HepG2 (cell line): Measurements from ENCODE around the gene C1QTNF6. TPM values are rescaled to one million over a fixed set of nuclear protein-coding genes. Genes with fewer than 3 reads are reported as not detected.
A peak's percentile ranks its signal among the peaks of the same experiment; 100 is the strongest.

Source experiments
- ARNT2 ChIP-seq: sonication (generic); formaldehyde crosslinking; IDR thresholded peaks from 2 replicates; pipeline ENCODE4 v1.8.0; 2022; ENCODE audit warnings: mild to moderate bottlenecking, low read depth, missing genetic modification reagents, moderate library complexity
- HNF4A ChIP-seq: sonication (generic); formaldehyde crosslinking; IDR thresholded peaks from 2 replicates; pipeline ENCODE4 v1.4.0; 2020; ENCODE audit warnings: missing genetic modification reagents
- KDM5B ChIP-seq: sonication (generic); formaldehyde crosslinking; IDR thresholded peaks from 2 replicates; pipeline ENCODE4 v1.4.0; 2020; ENCODE audit warnings: missing genetic modification reagents, mild to moderate bottlenecking, borderline replicate concordance
- SALL1 ChIP-seq: sonication (generic); formaldehyde crosslinking; IDR thresholded peaks from 2 replicates; pipeline ENCODE4 v1.8.0; 2022; ENCODE audit warnings: mild to moderate bottlenecking, missing genetic modification reagents
- SATB2 ChIP-seq: sonication (generic); formaldehyde crosslinking; IDR thresholded peaks from 2 replicates; pipeline ENCODE4 v1.5.0; 2020; ENCODE audit warnings: missing genetic modification reagents
- ZNF20 ChIP-seq: sonication (generic); formaldehyde crosslinking; IDR thresholded peaks from 2 replicates; pipeline ENCODE4 v1.4.0; 2020; ENCODE audit warnings: mild to moderate bottlenecking, moderate library complexity, missing genetic modification reagents
- ZNF33A ChIP-seq: sonication (generic); formaldehyde crosslinking; IDR thresholded peaks from 2 replicates; pipeline ENCODE4 v1.5.1; 2020; ENCODE audit warnings: missing genetic modification reagents, mild to moderate bottlenecking, moderate library complexity, borderline replicate concordance
- ZNF747 ChIP-seq: sonication (generic); formaldehyde crosslinking; IDR thresholded peaks from 2 replicates; pipeline ENCODE4 v1.8.1; 2023; ENCODE audit warnings: missing genetic modification reagents, mild to moderate bottlenecking, borderline replicate concordance
- polyA plus RNA-seq, 8 experiments: library from polyadenylated mRNA; depleted of rRNA in 3 of 8; stranded (reverse) in 7 of 8; unstranded in 1 of 8; fragments of >200 nt; fragmentation: Illumina TruSeq in 4 of 8; extraction: Trizol in 4 of 8; gene quantifications; 2 replicates each; pipeline versions ENCODE4 v1.2.1 to v1.2.3, GENCODE V29; 2011 to 2016; ENCODE audit warnings: low read depth in 4 of 8, missing spikeins in 1 of 8, mixed read lengths in 1 of 8; ENCODE audit not compliant: insufficient read depth in 1 of 8
- total RNA-seq, 5 experiments: library from RNA; depleted of rRNA; stranded (reverse); fragments of >200 nt; fragmentation: Illumina TruSeq; extraction: Trizol; gene quantifications; 2 replicates each; pipeline ENCODE4 v1.2.3, GENCODE V29; 2016; ENCODE audit warnings: low read depth in 1 of 5
- TF ChIP-seq, protein P1 (sequence below): sonication (generic); formaldehyde crosslinking; IDR thresholded peaks from 2 replicates; pipeline ENCODE4 v1.5.0; 2020; ENCODE audit warnings: mild to moderate bottlenecking, missing genetic modification reagents, borderline replicate concordance
- TF ChIP-seq, protein P2 (sequence below): IDR thresholded peaks from 2 replicates; pipeline ENCODE4 v1.6.1; 2016; ENCODE audit warnings: mild to moderate bottlenecking
- TF ChIP-seq, protein P3 (sequence below), 2 experiments: IDR thresholded peaks; 2 replicates each; pipeline ENCODE4 v1.6.1; 2011 to 2012; ENCODE audit warnings: low read length in 2 of 2, borderline replicate concordance in 1 of 2, low read depth in 1 of 2, mild to moderate bottlenecking in 1 of 2, moderate library complexity in 1 of 2
- TF ChIP-seq, protein P4 (sequence below): sonication (generic); formaldehyde crosslinking; IDR thresholded peaks from 2 replicates; pipeline ENCODE4 v1.4.0; 2020; ENCODE audit warnings: mild to moderate bottlenecking, missing genetic modification reagents
- TF ChIP-seq, protein P5 (sequence below): sonication (generic); formaldehyde crosslinking; IDR thresholded peaks from 2 replicates; pipeline ENCODE4 v1.5.0; 2020; ENCODE audit warnings: missing genetic modification reagents, mild to moderate bottlenecking, borderline replicate concordance

C1QTNF6 gene
- total and polyA plus RNA-seq, 2 of the 13 experiments (the other 11 are each of a cell fraction or from before 2014, with no cell fraction given) = 2.7 to 6.9 TPM

DNA sequence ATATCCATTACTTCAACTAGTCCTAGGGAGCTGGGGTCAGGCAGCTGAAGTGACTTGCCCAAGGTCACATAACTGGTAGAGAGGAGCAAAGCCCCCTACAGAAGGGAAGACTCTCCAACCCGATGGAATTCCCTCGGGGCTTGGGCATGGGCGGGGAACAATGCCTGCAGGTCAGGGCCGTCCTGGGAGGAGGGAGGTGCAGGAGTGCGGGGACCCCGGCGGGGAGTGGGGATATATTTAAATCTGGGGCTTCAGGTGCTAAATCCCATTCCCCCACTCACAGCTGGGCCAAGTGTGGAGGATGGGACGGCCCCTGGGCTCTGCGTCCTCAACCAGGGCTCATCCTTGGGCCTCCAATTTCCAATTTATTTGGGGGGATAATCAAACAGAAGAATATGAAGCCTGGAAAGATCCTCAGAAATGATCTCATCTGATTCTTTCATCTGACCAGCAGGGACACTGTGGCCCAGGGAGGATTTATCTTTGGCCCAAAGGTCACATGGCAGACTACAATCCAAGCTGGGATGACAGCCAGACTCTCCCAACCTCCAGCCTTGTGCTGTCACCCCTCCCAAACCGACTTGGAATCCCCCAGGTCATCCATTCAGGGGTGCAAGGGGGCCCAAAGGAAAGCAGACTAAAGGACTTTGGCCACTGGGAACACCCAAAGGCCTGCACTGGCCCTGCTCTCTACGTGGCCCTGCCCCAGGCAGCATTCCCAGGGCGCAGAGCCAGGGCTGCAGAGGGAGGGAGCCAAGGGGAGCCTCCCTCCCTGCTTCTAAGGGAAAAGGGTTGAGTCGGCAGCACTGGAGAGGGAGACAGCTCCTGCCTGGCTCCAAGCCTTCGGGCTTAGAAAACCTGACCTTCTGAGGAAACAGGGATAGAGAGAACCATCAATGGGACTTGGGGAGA is 8.7 kb upstream of the C1QTNF6 start (continued):
- TF ChIP-seq, protein P1, sequence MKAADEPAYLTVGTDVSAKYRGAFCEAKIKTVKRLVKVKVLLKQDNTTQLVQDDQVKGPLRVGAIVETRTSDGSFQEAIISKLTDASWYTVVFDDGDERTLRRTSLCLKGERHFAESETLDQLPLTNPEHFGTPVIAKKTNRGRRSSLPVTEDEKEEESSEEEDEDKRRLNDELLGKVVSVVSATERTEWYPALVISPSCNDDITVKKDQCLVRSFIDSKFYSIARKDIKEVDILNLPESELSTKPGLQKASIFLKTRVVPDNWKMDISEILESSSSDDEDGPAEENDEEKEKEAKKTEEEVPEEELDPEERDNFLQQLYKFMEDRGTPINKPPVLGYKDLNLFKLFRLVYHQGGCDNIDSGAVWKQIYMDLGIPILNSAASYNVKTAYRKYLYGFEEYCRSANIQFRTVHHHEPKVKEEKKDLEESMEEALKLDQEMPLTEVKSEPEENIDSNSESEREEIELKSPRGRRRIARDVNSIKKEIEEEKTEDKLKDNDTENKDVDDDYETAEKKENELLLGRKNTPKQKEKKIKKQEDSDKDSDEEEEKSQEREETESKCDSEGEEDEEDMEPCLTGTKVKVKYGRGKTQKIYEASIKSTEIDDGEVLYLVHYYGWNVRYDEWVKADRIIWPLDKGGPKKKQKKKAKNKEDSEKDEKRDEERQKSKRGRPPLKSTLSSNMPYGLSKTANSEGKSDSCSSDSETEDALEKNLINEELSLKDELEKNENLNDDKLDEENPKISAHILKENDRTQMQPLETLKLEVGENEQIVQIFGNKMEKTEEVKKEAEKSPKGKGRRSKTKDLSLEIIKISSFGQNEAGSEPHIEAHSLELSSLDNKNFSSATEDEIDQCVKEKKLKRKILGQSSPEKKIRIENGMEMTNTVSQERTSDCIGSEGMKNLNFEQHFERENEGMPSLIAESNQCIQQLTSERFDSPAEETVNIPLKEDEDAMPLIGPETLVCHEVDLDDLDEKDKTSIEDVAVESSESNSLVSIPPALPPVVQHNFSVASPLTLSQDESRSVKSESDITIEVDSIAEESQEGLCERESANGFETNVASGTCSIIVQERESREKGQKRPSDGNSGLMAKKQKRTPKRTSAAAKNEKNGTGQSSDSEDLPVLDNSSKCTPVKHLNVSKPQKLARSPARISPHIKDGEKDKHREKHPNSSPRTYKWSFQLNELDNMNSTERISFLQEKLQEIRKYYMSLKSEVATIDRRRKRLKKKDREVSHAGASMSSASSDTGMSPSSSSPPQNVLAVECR (CRISPR knock-in tag) = peak; percentile 67
- TF ChIP-seq KDM5B (CRISPR knock-in tag) = peak; percentile 11; the same call in 1 of the 2 replicates
- no peak for TF ChIP-seq ARNT2
- no peak for TF ChIP-seq SATB2 (CRISPR knock-in tag)
- TF ChIP-seq HNF4A (CRISPR knock-in tag) = peak; percentile 94
- TF ChIP-seq, protein P2, sequence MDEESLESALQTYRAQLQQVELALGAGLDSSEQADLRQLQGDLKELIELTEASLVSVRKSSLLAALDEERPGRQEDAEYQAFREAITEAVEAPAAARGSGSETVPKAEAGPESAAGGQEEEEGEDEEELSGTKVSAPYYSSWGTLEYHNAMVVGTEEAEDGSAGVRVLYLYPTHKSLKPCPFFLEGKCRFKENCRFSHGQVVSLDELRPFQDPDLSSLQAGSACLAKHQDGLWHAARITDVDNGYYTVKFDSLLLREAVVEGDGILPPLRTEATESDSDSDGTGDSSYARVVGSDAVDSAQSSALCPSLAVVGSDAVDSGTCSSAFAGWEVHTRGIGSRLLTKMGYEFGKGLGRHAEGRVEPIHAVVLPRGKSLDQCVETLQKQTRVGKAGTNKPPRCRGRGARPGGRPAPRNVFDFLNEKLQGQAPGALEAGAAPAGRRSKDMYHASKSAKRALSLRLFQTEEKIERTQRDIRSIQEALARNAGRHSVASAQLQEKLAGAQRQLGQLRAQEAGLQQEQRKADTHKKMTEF (CRISPR knock-in tag) = 0 out of 2 replicates have a peak, but pooled peaks have one; percentile 51
- TF ChIP-seq, protein P3, sequence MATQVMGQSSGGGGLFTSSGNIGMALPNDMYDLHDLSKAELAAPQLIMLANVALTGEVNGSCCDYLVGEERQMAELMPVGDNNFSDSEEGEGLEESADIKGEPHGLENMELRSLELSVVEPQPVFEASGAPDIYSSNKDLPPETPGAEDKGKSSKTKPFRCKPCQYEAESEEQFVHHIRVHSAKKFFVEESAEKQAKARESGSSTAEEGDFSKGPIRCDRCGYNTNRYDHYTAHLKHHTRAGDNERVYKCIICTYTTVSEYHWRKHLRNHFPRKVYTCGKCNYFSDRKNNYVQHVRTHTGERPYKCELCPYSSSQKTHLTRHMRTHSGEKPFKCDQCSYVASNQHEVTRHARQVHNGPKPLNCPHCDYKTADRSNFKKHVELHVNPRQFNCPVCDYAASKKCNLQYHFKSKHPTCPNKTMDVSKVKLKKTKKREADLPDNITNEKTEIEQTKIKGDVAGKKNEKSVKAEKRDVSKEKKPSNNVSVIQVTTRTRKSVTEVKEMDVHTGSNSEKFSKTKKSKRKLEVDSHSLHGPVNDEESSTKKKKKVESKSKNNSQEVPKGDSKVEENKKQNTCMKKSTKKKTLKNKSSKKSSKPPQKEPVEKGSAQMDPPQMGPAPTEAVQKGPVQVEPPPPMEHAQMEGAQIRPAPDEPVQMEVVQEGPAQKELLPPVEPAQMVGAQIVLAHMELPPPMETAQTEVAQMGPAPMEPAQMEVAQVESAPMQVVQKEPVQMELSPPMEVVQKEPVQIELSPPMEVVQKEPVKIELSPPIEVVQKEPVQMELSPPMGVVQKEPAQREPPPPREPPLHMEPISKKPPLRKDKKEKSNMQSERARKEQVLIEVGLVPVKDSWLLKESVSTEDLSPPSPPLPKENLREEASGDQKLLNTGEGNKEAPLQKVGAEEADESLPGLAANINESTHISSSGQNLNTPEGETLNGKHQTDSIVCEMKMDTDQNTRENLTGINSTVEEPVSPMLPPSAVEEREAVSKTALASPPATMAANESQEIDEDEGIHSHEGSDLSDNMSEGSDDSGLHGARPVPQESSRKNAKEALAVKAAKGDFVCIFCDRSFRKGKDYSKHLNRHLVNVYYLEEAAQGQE (IDR thresholded peaks at IDR 0.05; ENCODE audit: borderline replicate concordance in 1 of 2, low read depth in 1 of 2, low read length in 2 of 2) = peak in 1 of 2 experiments; percentile 24; a peak in 1 of 4 replicates
- TF ChIP-seq SALL1 (CRISPR knock-in tag) = peak; percentile 81
- TF ChIP-seq, protein P4, sequence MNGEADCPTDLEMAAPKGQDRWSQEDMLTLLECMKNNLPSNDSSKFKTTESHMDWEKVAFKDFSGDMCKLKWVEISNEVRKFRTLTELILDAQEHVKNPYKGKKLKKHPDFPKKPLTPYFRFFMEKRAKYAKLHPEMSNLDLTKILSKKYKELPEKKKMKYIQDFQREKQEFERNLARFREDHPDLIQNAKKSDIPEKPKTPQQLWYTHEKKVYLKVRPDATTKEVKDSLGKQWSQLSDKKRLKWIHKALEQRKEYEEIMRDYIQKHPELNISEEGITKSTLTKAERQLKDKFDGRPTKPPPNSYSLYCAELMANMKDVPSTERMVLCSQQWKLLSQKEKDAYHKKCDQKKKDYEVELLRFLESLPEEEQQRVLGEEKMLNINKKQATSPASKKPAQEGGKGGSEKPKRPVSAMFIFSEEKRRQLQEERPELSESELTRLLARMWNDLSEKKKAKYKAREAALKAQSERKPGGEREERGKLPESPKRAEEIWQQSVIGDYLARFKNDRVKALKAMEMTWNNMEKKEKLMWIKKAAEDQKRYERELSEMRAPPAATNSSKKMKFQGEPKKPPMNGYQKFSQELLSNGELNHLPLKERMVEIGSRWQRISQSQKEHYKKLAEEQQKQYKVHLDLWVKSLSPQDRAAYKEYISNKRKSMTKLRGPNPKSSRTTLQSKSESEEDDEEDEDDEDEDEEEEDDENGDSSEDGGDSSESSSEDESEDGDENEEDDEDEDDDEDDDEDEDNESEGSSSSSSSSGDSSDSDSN = peak; percentile 41; the same call in 1 of the 2 replicates
- TF ChIP-seq ZNF33A (CRISPR knock-in tag) = no peak
- TF ChIP-seq, protein P5, sequence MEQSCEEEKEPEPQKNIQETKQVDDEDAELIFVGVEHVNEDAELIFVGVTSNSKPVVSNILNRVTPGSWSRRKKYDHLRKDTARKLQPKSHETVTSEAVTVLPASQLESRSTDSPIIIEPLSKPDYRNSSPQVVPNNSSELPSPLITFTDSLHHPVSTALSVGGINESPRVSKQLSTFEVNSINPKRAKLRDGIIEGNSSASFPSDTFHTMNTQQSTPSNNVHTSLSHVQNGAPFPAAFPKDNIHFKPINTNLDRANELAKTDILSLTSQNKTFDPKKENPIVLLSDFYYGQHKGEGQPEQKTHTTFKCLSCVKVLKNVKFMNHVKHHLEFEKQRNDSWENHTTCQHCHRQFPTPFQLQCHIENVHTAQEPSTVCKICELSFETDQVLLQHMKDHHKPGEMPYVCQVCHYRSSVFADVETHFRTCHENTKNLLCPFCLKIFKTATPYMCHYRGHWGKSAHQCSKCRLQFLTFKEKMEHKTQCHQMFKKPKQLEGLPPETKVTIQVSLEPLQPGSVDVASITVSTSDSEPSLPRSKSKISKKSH (CRISPR knock-in tag) = 0 out of 2 replicates have a peak, but pooled peaks have one; percentile 38
- 0 out of 2 replicates have a peak, but pooled peaks have one; percentile 56 for TF ChIP-seq ZNF747 (CRISPR knock-in tag)
- no peak for TF ChIP-seq ZNF20 (CRISPR knock-in tag)
